HepG2 (cell line): Measurements from ENCODE around the gene ELP1. TPM values are rescaled to one million over a fixed set of nuclear protein-coding genes. Genes with fewer than 3 reads are reported as not detected.

ENCODE experiments used
- ATAC-seq: fragments of 200-7000 bp; cut with Tn5 transposase; 3 replicates; pipeline ENCODE4 v1.9.1; 2020; ENCODE audit warnings: mild to moderate bottlenecking, moderate library complexity
- BruUV-seq: library from RNA; stranded (reverse); fragments of 400-500 nt; replicated peaks from 2 replicates; lab custom pipeline; 2021; lab: Mats Ljungman, UMichigan
- CTCF ChIA-PET: fragments of 300-600 bp; formaldehyde crosslinking; extraction: SDS; loops from one replicate; lab custom pipeline; 2021; ENCODE audit warnings: low total read pairs, inconsistent platforms, low intra/inter-chr PET ratio; lab: Yijun Ruan, JAX
- POLR2A ChIA-PET: fragments of 350-600 bp; sonication (Branson Sonifier 250); formaldehyde crosslinking; loops from one replicate; lab custom pipeline; 2020; ENCODE audit warnings: antibody characterized with exemption, inconsistent platforms; lab: Yijun Ruan, JAX
- DNase-seq: peaks from one replicate; pipeline ENCODE4 v3.0.0-alpha.2; 2015; ENCODE audit warnings: low spot score
- FAIRE-seq: peaks from 3 replicates; lab custom pipeline; 2011; peaks lifted over from hg19 to GRCh38; lab: Jason Lieb, UNC
- H2AFZ ChIP-seq: one replicate; pipeline ENCODE4 v1.6.1; 2011; ENCODE audit warnings: low read length, inconsistent platforms
- H3K27ac ChIP-seq: fragments of 300-600 bp; 3 replicates; pipeline ENCODE4 v1.8.0; 2011; ENCODE audit warnings: mixed run types, mild to moderate bottlenecking, mixed read lengths, low read length, inconsistent platforms; ENCODE audit not compliant: insufficient read depth; ENCODE audit errors: extremely low read length
- H3K27me3 ChIP-seq, 2 experiments: fragments of 200-600 bp in 1 of 2; 2 replicates in 1 of 2; 3 replicates in 1 of 2; pipeline versions ENCODE4 v1.6.0 to v1.8.0; 2011; ENCODE audit warnings: low read length in 2 of 2, mild to moderate bottlenecking in 2 of 2, moderate library complexity in 2 of 2, inconsistent platforms in 1 of 2; ENCODE audit not compliant: insufficient read depth in 2 of 2, control insufficient read depth in 1 of 2
- H3K36me3 ChIP-seq, 2 experiments: fragments of 200-600 bp in 1 of 2; replicated peaks in 1 of 2; 2 replicates in 1 of 2; 3 replicates in 1 of 2; pipeline versions ENCODE4 v1.5.1 to v1.8.0; 2011; ENCODE audit warnings: low read length in 2 of 2, inconsistent platforms in 1 of 2; ENCODE audit not compliant: insufficient read depth in 2 of 2, control insufficient read depth in 1 of 2
- H3K4me1 ChIP-seq: 2 replicates; pipeline ENCODE4 v1.5.1; 2012; ENCODE audit warnings: low read length, inconsistent platforms; ENCODE audit not compliant: insufficient read depth
- H3K4me2 ChIP-seq: 2 replicates; pipeline ENCODE4 v1.6.0; 2011; ENCODE audit warnings: low read depth, low read length, inconsistent platforms
- H3K4me3 ChIP-seq, 3 experiments: fragments of 200-600 bp in 1 of 3; sonication (generic), shearing (Covaris generic) in 1 of 3; replicated peaks in 1 of 3; 2 replicates each; pipeline ENCODE4 v1.5.1; 2011 to 2016; ENCODE audit warnings: low read length in 3 of 3, inconsistent platforms in 2 of 3, low read depth in 2 of 3, mild to moderate bottlenecking in 2 of 3, control low read depth in 1 of 3, mixed read lengths in 1 of 3; ENCODE audit not compliant: insufficient read depth in 1 of 3
- H3K79me2 ChIP-seq: one replicate; pipeline ENCODE4 v1.6.1; 2011; ENCODE audit warnings: low read length, inconsistent platforms; ENCODE audit not compliant: insufficient read depth
- H3K9ac ChIP-seq: 2 replicates; pipeline ENCODE4 v1.6.0; 2011; ENCODE audit warnings: mild to moderate bottlenecking, low read depth, low read length, inconsistent platforms; ENCODE audit not compliant: insufficient read depth
- H3K9me3 ChIP-seq: 2 replicates; pipeline ENCODE4 v1.5.1; 2012; ENCODE audit warnings: mild to moderate bottlenecking, low read length
- H4K20me1 ChIP-seq: 2 replicates; pipeline ENCODE4 v1.6.0; 2011; ENCODE audit warnings: inconsistent platforms, mild to moderate bottlenecking, low read length, moderate library complexity; ENCODE audit not compliant: insufficient read depth
- HOXA3 ChIP-seq: sonication (generic); formaldehyde crosslinking; IDR thresholded peaks from 2 replicates; pipeline ENCODE4 v1.5.0; 2020; ENCODE audit warnings: missing genetic modification reagents
- MLXIP ChIP-seq: sonication (generic); formaldehyde crosslinking; IDR thresholded peaks from 2 replicates; pipeline ENCODE4 v1.9.0; 2021; ENCODE audit warnings: missing genetic modification reagents, borderline replicate concordance
- POLR2AphosphoS5 ChIP-seq: IDR thresholded peaks from 2 replicates; pipeline ENCODE4 v1.6.1; 2012; ENCODE audit warnings: low read depth, low read length
- REPIN1 ChIP-seq: sonication (generic); formaldehyde crosslinking; IDR thresholded peaks from 2 replicates; pipeline ENCODE4 v1.8.0; 2022; ENCODE audit warnings: missing genetic modification reagents, low read depth, mild to moderate bottlenecking, borderline replicate concordance
- ZBTB10 ChIP-seq: sonication (generic); formaldehyde crosslinking; IDR thresholded peaks from 2 replicates; pipeline ENCODE4 v1.4.0; 2020; ENCODE audit warnings: missing genetic modification reagents, borderline replicate concordance
- ZC3H13 ChIP-seq: sonication (generic); formaldehyde crosslinking; IDR thresholded peaks from 2 replicates; pipeline ENCODE4 v1.8.1; 2023; ENCODE audit warnings: mild to moderate bottlenecking, missing genetic modification reagents, moderate library complexity
- ZFP82 ChIP-seq: sonication (generic); formaldehyde crosslinking; IDR thresholded peaks from 2 replicates; pipeline ENCODE4 v1.5.1; 2020; ENCODE audit warnings: mild to moderate bottlenecking, missing genetic modification reagents, borderline replicate concordance
- ZNF281 ChIP-seq: sonication (generic); formaldehyde crosslinking; IDR thresholded peaks from 2 replicates; pipeline ENCODE4 v1.4.0; 2020; ENCODE audit warnings: missing genetic modification reagents, borderline replicate concordance
- ZNF296 ChIP-seq: sonication (generic); formaldehyde crosslinking; conservative IDR thresholded peaks from 2 replicates; pipeline ENCODE4 v1.5.0; 2020; ENCODE audit warnings: mild to moderate bottlenecking, missing genetic modification reagents
- WGBS: methylation state at CpG from one replicate; pipeline ENCODE4 v1.1.6; 2017; ENCODE audit warnings: low lambda C conversion rate; 5-methylcytosine and 5-hydroxymethylcytosine counted together
- in situ Hi-C: cut with HindIII; loops from 2 replicates; pipeline ENCODE4 v1.10.0; 2017; ENCODE audit warnings: low pct_unique_long_range_greater_than_20kb; ENCODE audit not compliant: extremely low pct_ligation_motif_present
- intact Hi-C: fragments of 100-400 bp; cut with micrococcal nuclease; formaldehyde crosslinking; loops from one replicate; pipeline ENCODE4 v1.10.0; 2022; ENCODE audit not compliant: unreplicated experiment
- polyA plus RNA-seq, 8 experiments: library from polyadenylated mRNA; depleted of rRNA in 3 of 8; stranded (reverse) in 7 of 8; unstranded in 1 of 8; fragments of >200 nt; fragmentation: Illumina TruSeq in 4 of 8; extraction: Trizol in 4 of 8; gene quantifications; 2 replicates each; pipeline versions ENCODE4 v1.2.1 to v1.2.3, GENCODE V29; 2011 to 2016; ENCODE audit warnings: low read depth in 4 of 8, missing spikeins in 1 of 8, mixed read lengths in 1 of 8; ENCODE audit not compliant: insufficient read depth in 1 of 8
- total RNA-seq, 5 experiments: library from RNA; depleted of rRNA; stranded (reverse); fragments of >200 nt; fragmentation: Illumina TruSeq; extraction: Trizol; gene quantifications; 2 replicates each; pipeline ENCODE4 v1.2.3, GENCODE V29; 2016; ENCODE audit warnings: low read depth in 1 of 5

Gene ELP1
- total and polyA plus RNA-seq, 2 of the 13 experiments (the other 11 are each of a cell fraction or from before 2014, with no cell fraction given), result 157 to 275 TPM

GRCh38 chr9:108911820-108912219 lies 22.1 kb downstream of the ELP1 start (continued):
- TF ChIP-seq ZNF281 (peak; percentile 38; the same call in 1 of the 2 replicates), ZBTB10 (CRISPR knock-in tag) (no peak), REPIN1 (CRISPR knock-in tag) (no peak)

GRCh38 chr9:108910914-108911313 lies 23.0 kb downstream of the ELP1 start:
- no TSS peak for BruUV-seq
- ChIA-PET CTCF (no interaction called here), POLR2A (no interaction called here)
- no peak overlapping the region for H3K9ac ChIP-seq
- no peak for ATAC-seq
- no peaks in the 10 kb centered on the region for H3K27me3 ChIP-seq
- no peak for DNase-seq
- WGBS, result 100% methylated on average over 2 of the region's 2 CpGs
- H3K4me1 ChIP-seq, result peaks cover 12% of the 10 kb centered on the region
- no peak for FAIRE-seq
- no peaks in the 10 kb centered on the region for H3K9me3 ChIP-seq
- H3K79me2 ChIP-seq, result peaks cover 2% of the 10 kb centered on the region
- intact Hi-C loops, result no loop called here
- H3K4me3 ChIP-seq, result no peak overlapping the region
- no peak overlapping the region for H3K27ac ChIP-seq
- no peaks in the 10 kb centered on the region for H4K20me1 ChIP-seq
- no peak overlapping the region for H3K4me2 ChIP-seq
- in situ Hi-C loops, result no loop called here
- peaks cover 32 to 88% of the 10 kb centered on the region in 2 experiments for H3K36me3 ChIP-seq
- H2AFZ ChIP-seq, result no peak overlapping the region
- TF ChIP-seq ZNF296 (CRISPR knock-in tag) (no peak), ZC3H13 (no peak), POLR2AphosphoS5 (no peak), MLXIP (CRISPR knock-in tag) (no peak), ZFP82 (no peak), HOXA3 (CRISPR knock-in tag) (no peak)
